ENCODE measurements around the gene GATAD2A. TPM values are rescaled to one million over a fixed set of nuclear protein-coding genes. Genes with fewer than 3 reads are reported as not detected.

GATAD2A gene
- total and polyA plus RNA-seq, 2 of the 13 experiments (the other 11 are each of a cell fraction or from before 2014, with no cell fraction given) = 16.8 to 28.6 TPM

DNA sequence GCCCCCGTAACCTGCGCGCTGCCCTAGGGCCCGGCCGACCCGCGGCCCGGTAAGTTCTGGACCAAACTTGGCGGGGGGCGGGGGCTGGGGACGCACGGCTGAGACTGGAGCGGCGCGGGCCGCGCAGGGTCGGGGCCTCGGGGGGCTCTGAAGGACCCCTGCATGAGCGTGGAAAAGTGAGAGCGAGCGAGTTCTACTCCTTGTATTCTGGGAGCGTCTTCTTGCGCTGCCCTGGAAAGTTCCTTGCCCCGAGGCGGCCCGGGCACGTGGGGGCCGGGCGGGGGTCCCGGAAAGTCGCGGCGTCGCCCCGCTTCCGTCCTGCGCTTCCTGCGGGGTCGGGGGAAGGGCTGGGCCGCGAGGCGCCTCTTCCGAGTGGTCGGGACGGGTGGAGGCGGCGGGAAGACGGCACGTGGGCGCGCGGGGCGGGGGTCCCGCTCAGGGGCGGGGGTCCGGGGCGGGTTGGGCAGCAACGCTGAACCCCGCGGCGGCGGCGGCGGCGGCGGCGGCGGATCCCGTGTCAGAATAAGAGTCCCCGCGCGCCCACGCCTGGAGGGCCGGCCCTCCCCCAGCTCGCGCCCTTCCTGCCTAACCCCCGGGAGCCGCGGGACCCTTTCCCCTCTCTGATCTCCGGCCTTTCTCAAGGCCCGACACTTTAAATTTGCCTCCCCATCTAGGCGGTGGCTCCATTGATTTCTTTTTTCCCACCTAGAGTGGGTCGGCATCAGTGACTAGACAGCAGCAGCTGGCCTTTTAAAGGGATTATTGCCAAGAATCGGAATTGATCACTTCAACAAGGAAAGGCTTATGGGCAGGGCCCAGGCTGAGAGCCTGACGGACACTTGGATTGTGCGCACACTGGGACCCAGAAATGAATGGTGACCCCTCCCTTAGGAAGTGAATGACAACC is 749 bp downstream of the GATAD2A start (continued):
- no peak for TF ChIP-seq ZSCAN22 (CRISPR knock-in tag; IDR thresholded peaks at IDR 0.05)
- TF ChIP-seq ZNF619 (CRISPR knock-in tag; IDR thresholded peaks at IDR 0.05) = no peak
- TF ChIP-seq, protein P1, sequence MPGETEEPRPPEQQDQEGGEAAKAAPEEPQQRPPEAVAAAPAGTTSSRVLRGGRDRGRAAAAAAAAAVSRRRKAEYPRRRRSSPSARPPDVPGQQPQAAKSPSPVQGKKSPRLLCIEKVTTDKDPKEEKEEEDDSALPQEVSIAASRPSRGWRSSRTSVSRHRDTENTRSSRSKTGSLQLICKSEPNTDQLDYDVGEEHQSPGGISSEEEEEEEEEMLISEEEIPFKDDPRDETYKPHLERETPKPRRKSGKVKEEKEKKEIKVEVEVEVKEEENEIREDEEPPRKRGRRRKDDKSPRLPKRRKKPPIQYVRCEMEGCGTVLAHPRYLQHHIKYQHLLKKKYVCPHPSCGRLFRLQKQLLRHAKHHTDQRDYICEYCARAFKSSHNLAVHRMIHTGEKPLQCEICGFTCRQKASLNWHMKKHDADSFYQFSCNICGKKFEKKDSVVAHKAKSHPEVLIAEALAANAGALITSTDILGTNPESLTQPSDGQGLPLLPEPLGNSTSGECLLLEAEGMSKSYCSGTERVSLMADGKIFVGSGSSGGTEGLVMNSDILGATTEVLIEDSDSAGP (CRISPR knock-in tag; IDR thresholded peaks at IDR 0.05; ENCODE audit: borderline replicate concordance) = peak; percentile 90; the same call in 1 of the 2 replicates
- TF ChIP-seq, protein P2, sequence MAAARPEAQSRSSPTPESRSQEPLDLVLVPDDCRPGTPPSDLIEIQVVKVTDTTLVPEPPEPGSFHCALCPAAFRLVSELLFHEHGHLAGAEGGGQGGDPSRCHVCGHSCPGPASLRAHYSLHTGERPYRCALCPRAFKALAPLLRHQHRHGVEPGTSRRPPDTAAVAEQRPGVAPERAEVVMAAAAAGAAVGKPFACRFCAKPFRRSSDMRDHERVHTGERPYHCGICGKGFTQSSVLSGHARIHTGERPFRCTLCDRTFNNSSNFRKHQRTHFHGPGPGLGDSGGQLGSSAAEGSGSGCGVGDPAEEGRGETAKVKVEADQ (CRISPR knock-in tag; IDR thresholded peaks at IDR 0.05; ENCODE audit: borderline replicate concordance) = 0 out of 2 replicates have a peak, but pooled peaks have one; percentile 24
- no peak for TF ChIP-seq IKZF4 (CRISPR knock-in tag; IDR thresholded peaks at IDR 0.05; ENCODE audit: borderline replicate concordance, low read depth, not compliant biosample characterization)
- no peak for TF ChIP-seq ZNF432 (CRISPR knock-in tag; IDR thresholded peaks at IDR 0.05; ENCODE audit: borderline replicate concordance)
- 0 out of 2 replicates have a peak, but pooled peaks have one; percentile 37 for TF ChIP-seq REPIN1 (CRISPR knock-in tag; IDR thresholded peaks at IDR 0.05; ENCODE audit: borderline replicate concordance, low read depth)
- TF ChIP-seq ZNF564 (CRISPR knock-in tag; IDR thresholded peaks at IDR 0.05) = no peak
- TF ChIP-seq, protein P3, sequence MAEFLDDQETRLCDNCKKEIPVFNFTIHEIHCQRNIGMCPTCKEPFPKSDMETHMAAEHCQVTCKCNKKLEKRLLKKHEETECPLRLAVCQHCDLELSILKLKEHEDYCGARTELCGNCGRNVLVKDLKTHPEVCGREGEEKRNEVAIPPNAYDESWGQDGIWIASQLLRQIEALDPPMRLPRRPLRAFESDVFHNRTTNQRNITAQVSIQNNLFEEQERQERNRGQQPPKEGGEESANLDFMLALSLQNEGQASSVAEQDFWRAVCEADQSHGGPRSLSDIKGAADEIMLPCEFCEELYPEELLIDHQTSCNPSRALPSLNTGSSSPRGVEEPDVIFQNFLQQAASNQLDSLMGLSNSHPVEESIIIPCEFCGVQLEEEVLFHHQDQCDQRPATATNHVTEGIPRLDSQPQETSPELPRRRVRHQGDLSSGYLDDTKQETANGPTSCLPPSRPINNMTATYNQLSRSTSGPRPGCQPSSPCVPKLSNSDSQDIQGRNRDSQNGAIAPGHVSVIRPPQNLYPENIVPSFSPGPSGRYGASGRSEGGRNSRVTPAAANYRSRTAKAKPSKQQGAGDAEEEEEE (CRISPR knock-in tag; IDR thresholded peaks at IDR 0.05; ENCODE audit: borderline replicate concordance) = no peak
- TF ChIP-seq ZNF615 (CRISPR knock-in tag; IDR thresholded peaks at IDR 0.05; ENCODE audit: borderline replicate concordance) = no peak
- no peak for TF ChIP-seq FOSL2 (CRISPR knock-in tag; IDR thresholded peaks at IDR 0.05)
- TF ChIP-seq WIZ (CRISPR knock-in tag; IDR thresholded peaks at IDR 0.05) = no peak
- no peak for TF ChIP-seq ZNF549 (CRISPR knock-in tag; IDR thresholded peaks at IDR 0.05)
- TF ChIP-seq ZNF329 (CRISPR knock-in tag; IDR thresholded peaks at IDR 0.05; ENCODE audit: low read depth) = no peak
- no peak for TF ChIP-seq ZNF709 (CRISPR knock-in tag; IDR thresholded peaks at IDR 0.05)
- TF ChIP-seq BHLHE40 (IDR thresholded peaks at IDR 0.05; ENCODE audit: low read length) = no peak
- TF ChIP-seq, protein P4, sequence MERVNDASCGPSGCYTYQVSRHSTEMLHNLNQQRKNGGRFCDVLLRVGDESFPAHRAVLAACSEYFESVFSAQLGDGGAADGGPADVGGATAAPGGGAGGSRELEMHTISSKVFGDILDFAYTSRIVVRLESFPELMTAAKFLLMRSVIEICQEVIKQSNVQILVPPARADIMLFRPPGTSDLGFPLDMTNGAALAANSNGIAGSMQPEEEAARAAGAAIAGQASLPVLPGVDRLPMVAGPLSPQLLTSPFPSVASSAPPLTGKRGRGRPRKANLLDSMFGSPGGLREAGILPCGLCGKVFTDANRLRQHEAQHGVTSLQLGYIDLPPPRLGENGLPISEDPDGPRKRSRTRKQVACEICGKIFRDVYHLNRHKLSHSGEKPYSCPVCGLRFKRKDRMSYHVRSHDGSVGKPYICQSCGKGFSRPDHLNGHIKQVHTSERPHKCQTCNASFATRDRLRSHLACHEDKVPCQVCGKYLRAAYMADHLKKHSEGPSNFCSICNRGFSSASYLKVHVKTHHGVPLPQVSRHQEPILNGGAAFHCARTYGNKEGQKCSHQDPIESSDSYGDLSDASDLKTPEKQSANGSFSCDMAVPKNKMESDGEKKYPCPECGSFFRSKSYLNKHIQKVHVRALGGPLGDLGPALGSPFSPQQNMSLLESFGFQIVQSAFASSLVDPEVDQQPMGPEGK (CRISPR knock-in tag; IDR thresholded peaks at IDR 0.05) = 0 out of 2 replicates have a peak, but pooled peaks have one; percentile 33
- no peak for TF ChIP-seq SRSF9 (IDR thresholded peaks at IDR 0.05; ENCODE audit: borderline replicate concordance, insufficient read depth, low read depth, low read length, poor library complexity, severe bottlenecking)
- no peak for TF ChIP-seq SSRP1 (CRISPR knock-in tag; IDR thresholded peaks at IDR 0.05)
- no peak for TF ChIP-seq KDM1A (CRISPR knock-in tag; IDR thresholded peaks at IDR 0.05)
- TF ChIP-seq, protein P5, sequence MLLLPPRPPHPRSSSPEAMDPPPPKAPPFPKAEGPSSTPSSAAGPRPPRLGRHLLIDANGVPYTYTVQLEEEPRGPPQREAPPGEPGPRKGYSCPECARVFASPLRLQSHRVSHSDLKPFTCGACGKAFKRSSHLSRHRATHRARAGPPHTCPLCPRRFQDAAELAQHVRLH (CRISPR knock-in tag; IDR thresholded peaks at IDR 0.05; ENCODE audit: borderline replicate concordance, low read depth) = no peak
- no peak for TF ChIP-seq LCORL (IDR thresholded peaks at IDR 0.05)
- TF ChIP-seq LCORL (CRISPR knock-in tag; IDR thresholded peaks at IDR 0.05) = 0 out of 2 replicates have a peak, but pooled peaks have one; percentile 13
